ENCODE results near the gene MVB12B. TPM values are rescaled to one million over a fixed set of nuclear protein-coding genes. Genes with fewer than 3 reads are reported as not detected.

MVB12B gene
- total RNA-seq, 2 donors from 2014 or later: 18.6 to 19.7 TPM

DNA sequence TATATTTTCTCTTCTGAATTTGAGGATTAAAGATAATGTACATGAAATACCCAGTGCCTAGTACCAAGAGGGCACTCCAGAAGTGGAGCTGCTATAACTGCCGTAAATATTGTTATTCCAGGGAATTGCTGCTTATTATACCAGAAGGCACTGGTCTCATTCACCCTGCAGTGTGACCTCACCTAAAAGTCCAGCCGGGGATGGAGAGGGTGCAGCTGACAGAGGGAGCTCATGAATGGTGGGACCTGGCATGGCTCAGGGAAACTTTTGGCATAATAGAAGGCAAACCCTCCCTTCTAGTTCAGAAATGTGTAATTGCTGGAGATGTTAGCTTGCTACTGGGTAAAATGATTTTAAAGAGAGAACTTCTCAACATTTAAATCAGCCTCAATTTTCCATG is 108.5 kb downstream of the MVB12B start:
- Mint-ChIP-seq H3K36me3 (ENCODE audit: low read depth) (no peaks in the 10 kb centered on the region), H3K4me1 (no peaks in the 10 kb centered on the region), H3K27ac (no peak overlapping the region), H3K9me3 (no peaks in the 10 kb centered on the region), H3K4me3 (no peak overlapping the region), H3K27me3 (ENCODE audit: insufficient read depth) (no peaks in the 10 kb centered on the region)
- H3K27ac ChIP-seq (ENCODE audit: low read depth, low read length): no peak overlapping the region
- no peaks in the 10 kb centered on the region for H3K4me1 ChIP-seq (ENCODE audit: control insufficient read depth, insufficient read depth, low read length)
- no peak overlapping the region for H3K4me3 ChIP-seq (ENCODE audit: low read length)
- no peaks in the 10 kb centered on the region for H3K27me3 ChIP-seq (ENCODE audit: control insufficient read depth, insufficient read depth, low read length, poor library complexity, severe bottlenecking)
- no peaks in the 10 kb centered on the region for H3K36me3 ChIP-seq (ENCODE audit: control insufficient read depth, insufficient read depth, low read length)
- WGBS, 2 experiments (ENCODE audit: insufficient coverage in 1 of 2, insufficient read length in 1 of 2): 93 to 100% methylated on average over 1 to 2 of the region's 2 CpGs
- H3K9ac ChIP-seq (ENCODE audit: extremely low read depth, low read length, poor library complexity, severe bottlenecking): no peak overlapping the region
- TF ChIP-seq, protein P1, sequence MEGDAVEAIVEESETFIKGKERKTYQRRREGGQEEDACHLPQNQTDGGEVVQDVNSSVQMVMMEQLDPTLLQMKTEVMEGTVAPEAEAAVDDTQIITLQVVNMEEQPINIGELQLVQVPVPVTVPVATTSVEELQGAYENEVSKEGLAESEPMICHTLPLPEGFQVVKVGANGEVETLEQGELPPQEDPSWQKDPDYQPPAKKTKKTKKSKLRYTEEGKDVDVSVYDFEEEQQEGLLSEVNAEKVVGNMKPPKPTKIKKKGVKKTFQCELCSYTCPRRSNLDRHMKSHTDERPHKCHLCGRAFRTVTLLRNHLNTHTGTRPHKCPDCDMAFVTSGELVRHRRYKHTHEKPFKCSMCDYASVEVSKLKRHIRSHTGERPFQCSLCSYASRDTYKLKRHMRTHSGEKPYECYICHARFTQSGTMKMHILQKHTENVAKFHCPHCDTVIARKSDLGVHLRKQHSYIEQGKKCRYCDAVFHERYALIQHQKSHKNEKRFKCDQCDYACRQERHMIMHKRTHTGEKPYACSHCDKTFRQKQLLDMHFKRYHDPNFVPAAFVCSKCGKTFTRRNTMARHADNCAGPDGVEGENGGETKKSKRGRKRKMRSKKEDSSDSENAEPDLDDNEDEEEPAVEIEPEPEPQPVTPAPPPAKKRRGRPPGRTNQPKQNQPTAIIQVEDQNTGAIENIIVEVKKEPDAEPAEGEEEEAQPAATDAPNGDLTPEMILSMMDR (conservative IDR thresholded peaks at IDR 0.05): no peak
- no peaks in the 10 kb centered on the region for H3K9me3 ChIP-seq (ENCODE audit: control insufficient read depth, low read length)
- DNase-seq: no peak

DNA sequence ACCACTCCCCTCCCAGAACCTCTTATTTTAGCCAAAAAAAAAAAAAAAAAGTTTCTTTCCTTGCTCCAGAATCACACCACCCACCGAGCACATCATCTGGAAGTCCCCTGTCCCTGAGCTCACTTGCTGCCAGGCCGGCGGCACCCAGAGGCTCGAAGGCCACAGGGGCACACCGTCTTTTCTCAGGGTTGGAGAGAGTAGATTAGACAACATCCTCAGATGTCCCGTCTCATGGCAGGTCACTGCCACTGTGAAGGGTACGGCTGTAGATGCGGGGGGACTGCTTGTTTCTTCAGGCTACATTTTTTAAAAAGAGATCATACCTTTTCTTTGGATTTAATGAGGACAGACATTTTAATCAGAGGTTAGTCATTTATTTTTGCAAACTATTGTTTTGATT is 109.0 kb downstream of the MVB12B start:
- H3K4me1 ChIP-seq (ENCODE audit: control insufficient read depth, insufficient read depth, low read length): no peaks in the 10 kb centered on the region
- no peak overlapping the region for H3K9ac ChIP-seq (ENCODE audit: extremely low read depth, low read length, poor library complexity, severe bottlenecking)
- no peaks in the 10 kb centered on the region for H3K9me3 ChIP-seq (ENCODE audit: control insufficient read depth, low read length)
- no peak overlapping the region for H3K4me3 ChIP-seq (ENCODE audit: low read length)
- no peak overlapping the region for H3K27ac Mint-ChIP-seq
- H3K36me3 ChIP-seq (ENCODE audit: control insufficient read depth, insufficient read depth, low read length): no peaks in the 10 kb centered on the region
- 94 to 96% methylated on average over 7 to 8 of the region's 8 CpGs for whole genome bisulfite sequencing, 2 experiments (ENCODE audit: insufficient coverage in 1 of 2, insufficient read length in 1 of 2)
- H3K27ac ChIP-seq (ENCODE audit: low read depth, low read length): no peak overlapping the region
- H3K27me3 ChIP-seq (ENCODE audit: control insufficient read depth, insufficient read depth, low read length, poor library complexity, severe bottlenecking): no peaks in the 10 kb centered on the region
- no peaks in the 10 kb centered on the region for H3K4me1 Mint-ChIP-seq
- no peak for DNase-seq
- no peaks in the 10 kb centered on the region for H3K9me3 Mint-ChIP-seq
- H3K36me3 Mint-ChIP-seq (ENCODE audit: low read depth): no peaks in the 10 kb centered on the region
- TF ChIP-seq, protein P1 (conservative IDR thresholded peaks at IDR 0.05): no peak
- H3K4me3 Mint-ChIP-seq: no peak overlapping the region
- H3K27me3 Mint-ChIP-seq (ENCODE audit: insufficient read depth): no peaks in the 10 kb centered on the region

DNA sequence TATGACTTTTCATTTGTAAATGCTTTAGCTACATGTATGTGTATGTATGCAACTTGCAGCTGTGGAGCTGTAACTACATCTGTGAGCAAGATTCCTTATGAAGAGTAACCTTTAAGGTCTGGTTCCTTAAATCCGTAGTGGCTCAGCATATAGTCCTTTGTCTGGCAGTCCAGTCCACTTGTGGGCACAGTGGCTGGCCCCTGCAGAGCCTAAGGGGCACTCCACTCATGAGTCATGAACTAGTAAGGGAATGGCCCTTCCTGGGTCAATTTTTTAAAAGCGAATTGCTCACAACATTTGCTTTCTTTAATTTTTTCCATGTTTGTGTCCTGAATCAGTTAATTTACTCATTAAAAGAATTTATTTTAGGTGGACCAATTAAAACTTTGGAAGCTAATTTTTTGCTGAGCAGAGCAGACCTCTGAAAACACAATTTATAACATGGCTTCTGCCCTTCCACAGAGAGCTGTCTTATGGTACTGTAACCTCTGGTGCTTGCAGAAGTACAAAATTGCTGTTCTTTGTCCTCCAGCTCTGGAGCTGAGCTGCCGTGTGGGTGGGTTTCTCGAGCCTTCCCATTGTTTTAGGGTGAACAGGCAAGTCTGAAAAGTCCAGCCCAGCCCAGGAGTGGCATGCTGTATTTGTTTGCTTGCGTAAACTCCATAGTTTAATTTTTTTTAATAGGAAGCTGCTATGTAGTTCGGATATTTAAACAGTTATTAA is 110.1 kb downstream of the MVB12B start:
- Histone ChIP-seq H3K9ac (ENCODE audit: extremely low read depth, low read length, poor library complexity, severe bottlenecking) (no peak overlapping the region), H3K27ac (ENCODE audit: low read depth, low read length) (peak overlapping the region; percentile 14), H3K36me3 (ENCODE audit: control insufficient read depth, insufficient read depth, low read length) (no peaks in the 10 kb centered on the region), H3K27me3 (ENCODE audit: control insufficient read depth, insufficient read depth, low read length, poor library complexity, severe bottlenecking) (no peaks in the 10 kb centered on the region), H3K4me1 (ENCODE audit: control insufficient read depth, insufficient read depth, low read length) (no peaks in the 10 kb centered on the region), H3K4me3 (ENCODE audit: low read length) (no peak overlapping the region), H3K9me3 (ENCODE audit: control insufficient read depth, low read length) (no peaks in the 10 kb centered on the region)
- no peaks in the 10 kb centered on the region for H3K9me3 Mint-ChIP-seq
- H3K4me3 Mint-ChIP-seq: no peak overlapping the region
- no peak overlapping the region for H3K27ac Mint-ChIP-seq
- no peaks in the 10 kb centered on the region for H3K36me3 Mint-ChIP-seq (ENCODE audit: low read depth)
- no peaks in the 10 kb centered on the region for H3K4me1 Mint-ChIP-seq
- no peak for DNase-seq
- 84 to 89% methylated on average over 5 to 6 of the region's 6 CpGs for WGBS, 2 experiments (ENCODE audit: insufficient coverage in 1 of 2, insufficient read length in 1 of 2)
- TF ChIP-seq, protein P1 (conservative IDR thresholded peaks at IDR 0.05): no peak
- no peaks in the 10 kb centered on the region for H3K27me3 Mint-ChIP-seq (ENCODE audit: insufficient read depth)

Data from endodermal cell (in vitro differentiated cells).